OCI-LY7 (cell line): Measurements from ENCODE around the gene KRTAP5-4. TPM values are rescaled to one million over a fixed set of nuclear protein-coding genes. Genes with fewer than 3 reads are reported as not detected.

Source experiments
- BruUV-seq: library from RNA; stranded (reverse); fragments of 400-500 nt; replicated peaks from 2 replicates; lab custom pipeline; 2021; lab: Mats Ljungman, UMichigan
- CTCF ChIA-PET: fragments of 300-600 bp; sonication (Branson Sonifier 250); formaldehyde crosslinking; loops from one replicate; lab custom pipeline; 2022; ENCODE audit warnings: antibody characterized with exemption; ENCODE audit not compliant: unreplicated experiment; lab: Charles Lee
- POLR2A ChIA-PET: fragments of 300-600 bp; sonication (Branson Sonifier 250); formaldehyde crosslinking; loops from one replicate; lab custom pipeline; 2022; ENCODE audit warnings: antibody characterized with exemption; lab: Charles Lee
- DNase-seq: peaks from one replicate; pipeline ENCODE4 v3.0.0-alpha.2; 2015; ENCODE audit warnings: low spot score
- H2AFZ ChIP-seq: fragments of 200-600 bp; sonication (generic), shearing (Covaris generic); 2 replicates; pipeline ENCODE4 v1.6.1; 2014; ENCODE audit warnings: mild to moderate bottlenecking, antibody characterized with exemption, low read length, moderate library complexity
- H3K27ac ChIP-seq: fragments of 200-600 bp; sonication (generic); 2 replicates; pipeline ENCODE4 v1.5.1; 2014; ENCODE audit warnings: mixed run types, low read depth, mild to moderate bottlenecking, moderate library complexity, low read length, inconsistent platforms; ENCODE audit not compliant: poor library complexity, severe bottlenecking
- H3K36me3 ChIP-seq: fragments of 200-600 bp; sonication (generic); 2 replicates; pipeline ENCODE4 v1.6.1; 2014; ENCODE audit warnings: mild to moderate bottlenecking, antibody characterized with exemption, low read length, moderate library complexity, mixed read lengths; ENCODE audit not compliant: insufficient read depth
- H3K4me1 ChIP-seq: fragments of 200-600 bp; sonication (generic); 2 replicates; pipeline ENCODE4 v1.5.1; 2014; ENCODE audit warnings: mild to moderate bottlenecking, low read length; ENCODE audit not compliant: insufficient read depth, poor library complexity, severe bottlenecking
- H3K4me2 ChIP-seq: fragments of 200-600 bp; sonication (generic); 2 replicates; pipeline ENCODE4 v1.6.1; 2014; ENCODE audit warnings: mild to moderate bottlenecking, low read length
- H3K4me3 ChIP-seq: fragments of 200-600 bp; sonication (generic); 2 replicates; pipeline ENCODE4 v1.5.1; 2014; ENCODE audit warnings: mild to moderate bottlenecking, low read depth, low read length; ENCODE audit not compliant: poor library complexity, severe bottlenecking
- H3K79me2 ChIP-seq: fragments of 200-600 bp; sonication (generic); 2 replicates; pipeline ENCODE4 v1.6.1; 2016; ENCODE audit warnings: low read depth, mild to moderate bottlenecking, low read length, moderate library complexity, mixed read lengths; ENCODE audit not compliant: insufficient read depth
- H3K9me2 ChIP-seq: fragments of 200-600 bp; sonication (generic); 2 replicates; pipeline ENCODE4 v1.6.1; 2016; ENCODE audit warnings: mild to moderate bottlenecking, low read length, mixed read lengths; ENCODE audit not compliant: insufficient read depth
- H3K9me3 ChIP-seq: fragments of 200-600 bp; sonication (generic); 2 replicates; pipeline ENCODE4 v1.6.1; 2014; ENCODE audit warnings: mild to moderate bottlenecking, mixed run types, low read length, mixed read lengths
- H4K20me1 ChIP-seq: fragments of 200-600 bp; sonication (generic); 2 replicates; pipeline ENCODE4 v1.6.1; 2014; ENCODE audit warnings: mild to moderate bottlenecking, antibody characterized with exemption, low read length, moderate library complexity, mixed read lengths; ENCODE audit not compliant: insufficient read depth
- EZH2phosphoT487 ChIP-seq: fragments of 200-600 bp; sonication (generic); IDR thresholded peaks from 2 replicates; pipeline ENCODE4 v1.6.1; 2018; ENCODE audit warnings: low read depth, borderline replicate concordance, mild to moderate bottlenecking, mixed run types, antibody characterized with exemption, low read length, moderate library complexity, mixed read lengths
- intact Hi-C: fragments of 100-400 bp; cut with micrococcal nuclease; formaldehyde crosslinking; loops from one replicate; pipeline ENCODE4 v1.10.0; 2022; ENCODE audit not compliant: unreplicated experiment
- total RNA-seq, 2 experiments: library from RNA; depleted of rRNA in 1 of 2; stranded (reverse); fragments of >200 nt in 1 of 2; shearing (Covaris generic) in 1 of 2; gene quantifications; 2 replicates each; pipeline ENCODE4 v1.2.3, GENCODE V29; 2014 to 2022
- TF ChIP-seq, protein P1 (sequence below): fragments of 200-600 bp; sonication (generic); conservative IDR thresholded peaks from 2 replicates; pipeline ENCODE4 v1.5.1; 2014; ENCODE audit warnings: mild to moderate bottlenecking, antibody characterized with exemption, low read length, moderate library complexity, mixed read lengths

Gene KRTAP5-4
- total RNA-seq, 2 experiments from 2014 or later, result not detected

DNA sequence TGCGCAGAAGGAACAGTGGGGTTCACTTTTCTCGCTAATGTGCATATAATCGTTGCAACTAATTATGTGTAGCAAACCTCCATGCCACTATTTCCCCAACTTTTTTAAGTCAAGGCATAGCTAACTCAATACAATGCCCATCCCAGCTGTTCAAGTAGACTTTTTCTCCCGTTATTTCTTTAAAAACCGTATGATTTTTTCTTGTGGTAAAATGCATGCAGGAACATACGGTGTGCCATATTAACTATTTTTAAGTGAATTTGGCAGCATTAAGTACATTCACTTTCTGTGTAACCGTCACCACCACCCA is 47.0 kb downstream of the KRTAP5-4 start:
- ChIA-PET CTCF (interaction anchor here (0.5 to 1.7 kb wide), 6 partner anchors 26 to 847 kb away, joined by 3 to 8 read pairs (median 5); no protein-coding TSS in a partner anchor), POLR2A (interaction anchor here (0.5 to 0.9 kb wide), 3 partner anchors 29 to 197 kb away, joined by 3 to 9 read pairs (median 3); no protein-coding TSS in a partner anchor)
- no peak overlapping the region for H3K4me3 ChIP-seq
- no peak overlapping the region for H2AFZ ChIP-seq
- H3K9me3 ChIP-seq, result no peaks in the 10 kb centered on the region
- H4K20me1 ChIP-seq, result no peaks in the 10 kb centered on the region
- TF ChIP-seq EZH2phosphoT487, result no peak
- TF ChIP-seq, protein P1, sequence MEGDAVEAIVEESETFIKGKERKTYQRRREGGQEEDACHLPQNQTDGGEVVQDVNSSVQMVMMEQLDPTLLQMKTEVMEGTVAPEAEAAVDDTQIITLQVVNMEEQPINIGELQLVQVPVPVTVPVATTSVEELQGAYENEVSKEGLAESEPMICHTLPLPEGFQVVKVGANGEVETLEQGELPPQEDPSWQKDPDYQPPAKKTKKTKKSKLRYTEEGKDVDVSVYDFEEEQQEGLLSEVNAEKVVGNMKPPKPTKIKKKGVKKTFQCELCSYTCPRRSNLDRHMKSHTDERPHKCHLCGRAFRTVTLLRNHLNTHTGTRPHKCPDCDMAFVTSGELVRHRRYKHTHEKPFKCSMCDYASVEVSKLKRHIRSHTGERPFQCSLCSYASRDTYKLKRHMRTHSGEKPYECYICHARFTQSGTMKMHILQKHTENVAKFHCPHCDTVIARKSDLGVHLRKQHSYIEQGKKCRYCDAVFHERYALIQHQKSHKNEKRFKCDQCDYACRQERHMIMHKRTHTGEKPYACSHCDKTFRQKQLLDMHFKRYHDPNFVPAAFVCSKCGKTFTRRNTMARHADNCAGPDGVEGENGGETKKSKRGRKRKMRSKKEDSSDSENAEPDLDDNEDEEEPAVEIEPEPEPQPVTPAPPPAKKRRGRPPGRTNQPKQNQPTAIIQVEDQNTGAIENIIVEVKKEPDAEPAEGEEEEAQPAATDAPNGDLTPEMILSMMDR, result peak; percentile 26; the same call in 1 of the 2 replicates
- H3K36me3 ChIP-seq, result no peaks in the 10 kb centered on the region
- no peak overlapping the region for H3K27ac ChIP-seq
- no peak for DNase-seq
- no peak overlapping the region for H3K4me2 ChIP-seq
- H3K9me2 ChIP-seq, result no peaks in the 10 kb centered on the region
- intact Hi-C loops, result loop anchor here (1.0 to 10.0 kb wide), 4 partner anchors 29 to 370 kb away; no protein-coding TSS in a partner anchor
- BruUV-seq, result no TSS peak
- no peaks in the 10 kb centered on the region for H3K79me2 ChIP-seq
- peaks cover 13% of the 10 kb centered on the region for H3K4me1 ChIP-seq

DNA sequence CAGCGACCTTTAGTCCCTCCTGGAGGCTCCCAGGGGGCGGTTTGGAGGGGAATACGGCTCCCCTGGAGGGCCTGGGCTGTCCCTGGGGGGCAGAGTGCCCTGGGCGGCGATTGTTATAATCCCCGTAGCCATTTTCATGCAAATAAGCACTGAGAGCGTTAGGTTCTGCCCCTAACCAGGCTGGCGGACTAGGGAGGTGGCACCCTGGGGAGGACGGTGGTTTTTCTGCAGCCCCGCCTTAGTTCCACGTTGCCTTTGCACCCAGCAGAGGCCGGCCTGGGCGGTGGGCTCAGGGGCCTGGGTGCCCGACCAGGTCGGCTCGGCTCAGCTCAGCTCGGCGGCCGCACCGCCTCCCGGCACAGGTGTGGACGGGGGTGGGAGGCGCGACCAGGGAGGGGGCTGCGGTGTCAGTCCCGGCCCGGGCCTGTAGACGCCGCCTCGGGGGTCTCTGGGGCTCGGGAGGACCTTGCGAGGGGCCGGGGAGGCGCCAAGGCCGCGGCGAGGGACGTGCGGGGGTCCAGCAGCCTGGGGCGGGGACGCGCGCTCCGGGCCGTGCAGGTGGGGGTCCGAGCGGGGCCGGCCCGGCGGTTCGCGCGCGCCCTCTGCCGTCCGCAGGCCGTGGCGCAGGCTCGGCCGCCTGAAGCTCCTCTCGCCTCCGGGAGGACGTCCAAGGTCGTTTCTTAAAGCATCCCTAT is 47.6 kb downstream of the KRTAP5-4 start:
- BruUV-seq, result no TSS peak
- Histone ChIP-seq H3K79me2 (no peaks in the 10 kb centered on the region), H3K27ac (no peak overlapping the region), H3K36me3 (no peaks in the 10 kb centered on the region), H4K20me1 (no peaks in the 10 kb centered on the region), H3K4me1 (peaks cover 13% of the 10 kb centered on the region), H3K9me2 (no peaks in the 10 kb centered on the region), H3K4me2 (peak overlapping the region; percentile 77), H3K4me3 (peak overlapping the region; percentile 35), H2AFZ (no peak overlapping the region), H3K9me3 (no peaks in the 10 kb centered on the region)
- CTCF ChIA-PET, result interaction anchor here (0.5 to 1.7 kb wide), 6 partner anchors 26 to 848 kb away, joined by 3 to 8 read pairs (median 5); no protein-coding TSS in a partner anchor
- POLR2A ChIA-PET, result interaction anchor here (0.5 to 0.9 kb wide), 2 partner anchors 53 to 196 kb away, joined by 3 read pairs; no protein-coding TSS in a partner anchor
- TF ChIP-seq, protein P1, result peak; percentile 80
- no peak for TF ChIP-seq EZH2phosphoT487
- intact Hi-C loops, result loop anchor here (1.0 to 10.0 kb wide), 4 partner anchors 28 to 370 kb away; no protein-coding TSS in a partner anchor
- DNase-seq, result peak; percentile 46

DNA sequence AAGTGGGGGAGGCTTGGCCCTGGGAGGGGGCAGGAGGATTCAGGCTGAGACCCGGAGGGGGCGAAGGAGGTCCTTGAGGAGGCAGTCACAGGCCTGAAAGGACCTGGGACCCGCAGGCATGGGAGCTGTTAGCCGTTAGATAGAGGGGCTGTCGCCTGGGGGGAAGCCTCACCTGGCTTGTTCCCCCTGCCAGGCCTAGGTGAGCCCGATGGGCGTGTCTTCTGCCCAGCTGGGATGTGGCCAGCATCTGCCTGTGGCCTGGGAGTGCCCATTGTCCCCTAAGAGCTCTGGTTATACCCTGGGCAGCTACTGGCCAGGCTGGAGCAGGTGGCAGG is 48.1 kb downstream of the KRTAP5-4 start:
- intact Hi-C loops, result loop anchor here (1.0 to 10.0 kb wide), 4 partner anchors 28 to 369 kb away; no protein-coding TSS in a partner anchor
- POLR2A ChIA-PET, result no interaction called here

More for the DNA sequence above, 48.1 kb downstream of the KRTAP5-4 start:
- no peaks in the 10 kb centered on the region for H3K9me2 ChIP-seq
- TF ChIP-seq EZH2phosphoT487, result no peak
- TF ChIP-seq, protein P1, result no peak
- no peaks in the 10 kb centered on the region for H3K79me2 ChIP-seq
- no peak overlapping the region for H3K27ac ChIP-seq
- CTCF ChIA-PET, result interaction anchor here (1.7 kb wide), 1 partner anchor 53 kb away, joined by 5 read pairs; no protein-coding TSS in a partner anchor
- no peaks in the 10 kb centered on the region for H3K9me3 ChIP-seq
- no peak overlapping the region for H2AFZ ChIP-seq
- peaks cover 13% of the 10 kb centered on the region for H3K4me1 ChIP-seq
- no peak overlapping the region for H3K4me3 ChIP-seq
- H4K20me1 ChIP-seq, result no peaks in the 10 kb centered on the region
- H3K4me2 ChIP-seq, result peak overlapping the region; percentile 77; the same call in 1 of the 2 replicates
- H3K36me3 ChIP-seq, result no peaks in the 10 kb centered on the region
- no TSS peak for BruUV-seq
- no peak for DNase-seq
